Progenitor cell of endocrine pancreas (in vitro differentiated cells): ENCODE results near the gene TP53TG5. TPM values are rescaled to one million over a fixed set of nuclear protein-coding genes. Genes with fewer than 3 reads are reported as not detected.

Source experiments
- DNase-seq: peaks from one replicate; pipeline ENCODE4 v3.0.0; 2021; ENCODE audit warnings: low spot score; ENCODE audit not compliant: unreplicated experiment
- H3K27ac Mint-ChIP-seq: 2 replicates; pipeline ENCODE4 v1.8.0; 2021; ENCODE audit warnings: mild to moderate bottlenecking, moderate library complexity, mixed read lengths
- H3K27me3 Mint-ChIP-seq: 2 replicates; pipeline ENCODE4 v1.8.0; 2021; ENCODE audit warnings: mixed read lengths
- H3K36me3 Mint-ChIP-seq: 2 replicates; pipeline ENCODE4 v1.8.0; 2022; ENCODE audit warnings: mixed read lengths; ENCODE audit not compliant: insufficient read depth
- H3K4me1 Mint-ChIP-seq: 2 replicates; pipeline ENCODE4 v1.8.0; 2021; ENCODE audit warnings: low read depth, mixed read lengths
- H3K4me3 Mint-ChIP-seq: 2 replicates; pipeline ENCODE4 v1.8.0; 2021; ENCODE audit warnings: low read depth, mild to moderate bottlenecking, moderate library complexity, mixed read lengths
- H3K9me3 Mint-ChIP-seq: 2 replicates; pipeline ENCODE4 v1.8.0; 2021; ENCODE audit warnings: low read depth, mixed read lengths
- CTCF ChIP-seq: fragments of 200-600 bp; sonication (generic); IDR thresholded peaks from one replicate; pipeline ENCODE4 v1.5.0; 2021; ENCODE audit warnings: antibody characterized with exemption, mild to moderate bottlenecking; ENCODE audit not compliant: unreplicated experiment
- total RNA-seq: library from RNA; stranded (reverse); gene quantifications from 2 replicates; pipeline ENCODE4 v1.2.1, GENCODE V29; 2021

Gene TP53TG5
- total RNA-seq, 1 donor from 2014 or later = not detected

- H3K4me1 Mint-ChIP-seq = peaks cover 9% of the 10 kb centered on the region
- H3K36me3 Mint-ChIP-seq = peaks cover 2% of the 10 kb centered on the region
- no peaks in the 10 kb centered on the region for H3K9me3 Mint-ChIP-seq
- peaks cover 4% of the 10 kb centered on the region for H3K27me3 Mint-ChIP-seq
- peak; percentile 82 for DNase-seq
- peak; percentile 87 for TF ChIP-seq CTCF
- H3K4me3 Mint-ChIP-seq = peak overlapping the region; percentile 68
- H3K27ac Mint-ChIP-seq = peak overlapping the region; percentile 74
These were observed 4.6 kb downstream of the TP53TG5 start for GRCh38 chr20:45373353-45374100.

DNA sequence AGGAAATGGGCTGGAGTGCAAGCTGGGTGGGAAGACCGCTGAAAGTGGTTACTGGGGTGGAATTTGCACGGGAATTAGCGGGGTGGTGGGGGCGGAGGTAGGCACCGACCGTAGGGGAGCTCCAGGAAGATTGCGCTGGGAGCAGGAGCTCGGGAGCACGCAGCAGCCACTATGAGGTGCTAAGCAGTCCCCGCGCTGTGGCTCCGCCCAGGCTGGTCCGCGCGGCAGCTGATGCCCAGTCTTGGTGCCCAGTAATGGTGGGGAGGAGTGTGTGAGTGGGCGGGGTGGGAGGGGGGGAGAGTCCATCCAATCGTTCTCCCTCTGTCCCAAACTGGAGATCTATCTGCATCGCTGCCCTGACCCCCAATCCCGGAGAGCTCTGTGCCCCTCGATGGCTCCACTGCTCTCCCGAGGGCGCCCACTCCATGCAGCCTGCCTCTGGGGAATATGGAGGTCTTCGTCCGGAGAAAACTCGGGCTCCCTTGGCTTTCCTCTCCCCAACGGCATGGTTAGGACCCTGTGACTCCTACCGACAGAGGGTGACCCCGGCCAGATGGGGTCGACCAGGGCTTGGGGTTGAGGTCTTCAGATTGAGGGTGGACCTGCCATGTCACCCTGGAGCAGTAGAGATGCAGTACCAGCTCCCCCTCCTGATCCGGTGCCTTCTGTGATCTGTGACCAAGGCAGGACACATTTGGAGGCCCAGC is 5.3 kb downstream of the TP53TG5 start:
- DNase-seq = no peak
- peaks cover 8% of the 10 kb centered on the region for H3K36me3 Mint-ChIP-seq
- peak overlapping the region; percentile 33 for H3K27ac Mint-ChIP-seq
- peaks cover 4% of the 10 kb centered on the region for H3K27me3 Mint-ChIP-seq
- peak overlapping the region; percentile 68 for H3K4me3 Mint-ChIP-seq
- H3K9me3 Mint-ChIP-seq = no peaks in the 10 kb centered on the region
- no peak for TF ChIP-seq CTCF
- peaks cover 9% of the 10 kb centered on the region for H3K4me1 Mint-ChIP-seq

DNA sequence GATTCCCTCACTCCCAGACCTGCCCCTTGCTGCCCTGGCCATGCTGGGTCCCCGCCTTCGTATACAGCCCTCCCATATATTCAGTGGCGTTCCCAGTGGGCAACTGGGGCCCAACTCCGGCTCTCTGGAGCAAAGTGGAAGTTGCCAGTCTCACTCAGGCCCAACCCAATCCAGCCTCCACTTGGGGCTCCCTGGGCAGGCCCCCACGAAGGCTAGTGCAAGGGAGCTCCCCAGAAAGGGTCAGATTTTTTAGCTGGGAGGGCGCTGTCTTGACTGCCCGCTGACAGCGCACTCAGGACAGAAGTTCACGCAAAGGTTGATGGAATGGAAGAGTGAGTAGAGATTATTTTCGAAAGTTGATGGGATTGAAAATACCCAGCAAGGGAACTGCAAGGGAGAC is 5.9 kb downstream of the TP53TG5 start:
- peaks cover 9% of the 10 kb centered on the region for H3K4me1 Mint-ChIP-seq
- peaks cover 4% of the 10 kb centered on the region for H3K27me3 Mint-ChIP-seq
- TF ChIP-seq CTCF = no peak
- H3K36me3 Mint-ChIP-seq = peaks cover 8% of the 10 kb centered on the region
- no peak overlapping the region for H3K4me3 Mint-ChIP-seq
- H3K9me3 Mint-ChIP-seq = no peaks in the 10 kb centered on the region
- DNase-seq = no peak
- H3K27ac Mint-ChIP-seq = peak overlapping the region; percentile 33

GRCh38 chr20:45370571-45371160 is 7.5 kb downstream of the TP53TG5 start:
- no peaks in the 10 kb centered on the region for H3K9me3 Mint-ChIP-seq
- DNase-seq = no peak

More at GRCh38 chr20:45370571-45371160, 7.5 kb downstream of the TP53TG5 start:
- H3K4me1 Mint-ChIP-seq = peaks cover 4% of the 10 kb centered on the region
- H3K4me3 Mint-ChIP-seq = no peak overlapping the region
- no peak for TF ChIP-seq CTCF
- H3K27ac Mint-ChIP-seq = no peak overlapping the region
- H3K27me3 Mint-ChIP-seq = peaks cover 4% of the 10 kb centered on the region
- H3K36me3 Mint-ChIP-seq = peaks cover 10% of the 10 kb centered on the region
